GM12878 (cell line): Measurements from ENCODE around the gene HMGB4. TPM values are rescaled to one million over a fixed set of nuclear protein-coding genes. Genes with fewer than 3 reads are reported as not detected.

Experiments
- ATAC-seq: fragments of 200-7000 bp; cut with Tn5 transposase; 3 replicates; pipeline ENCODE4 v1.9.1; 2020; ENCODE audit warnings: mild to moderate bottlenecking, moderate library complexity
- BruUV-seq: library from RNA; stranded (reverse); fragments of 400-500 nt; replicated peaks from 2 replicates; lab custom pipeline; 2021; lab: Mats Ljungman, UMichigan
- CTCF ChIA-PET: fragments of 300-600 bp; sonication (Branson Sonifier 250); formaldehyde crosslinking; extraction: SDS; loops from one replicate; lab custom pipeline; 2021; ENCODE audit warnings: inconsistent platforms; lab: Yijun Ruan, JAX
- POLR2A ChIA-PET: fragments of 350-600 bp; formaldehyde crosslinking; extraction: SDS; loops from one replicate; lab custom pipeline; 2021; ENCODE audit warnings: inconsistent platforms; lab: Charles Lee
- RAD21 ChIA-PET: fragments of 300-600 bp; sonication (Branson Sonifier 250); formaldehyde crosslinking; loops from one replicate; lab custom pipeline; 2023; ENCODE audit warnings: antibody characterized with exemption; ENCODE audit not compliant: unreplicated experiment; lab: Charles Lee
- SMC1A ChIA-PET: fragments of 300-600 bp; sonication (Branson Sonifier 250); formaldehyde crosslinking; loops from one replicate; lab custom pipeline; 2023; ENCODE audit not compliant: unreplicated experiment, uncharacterized antibody; lab: Charles Lee
- DNase-seq: peaks from one replicate; pipeline ENCODE4 v3.0.0-alpha.2; 2011; ENCODE audit warnings: low read depth, low spot score
- FAIRE-seq: peaks from 3 replicates; lab custom pipeline; 2011; peaks lifted over from hg19 to GRCh38; lab: Jason Lieb, UNC
- H2AFZ ChIP-seq: 2 replicates; pipeline ENCODE4 v1.6.0; 2011; ENCODE audit warnings: low read depth, low read length, control low read depth; ENCODE audit not compliant: control insufficient read depth
- H3K27ac ChIP-seq: 2 replicates; pipeline ENCODE4 v1.5.1; 2011; ENCODE audit warnings: control low read depth; ENCODE audit not compliant: control insufficient read depth, insufficient read depth
- H3K27me3 ChIP-seq, 2 experiments: replicated peaks in 1 of 2; 2 replicates each; pipeline versions ENCODE4 v1.6.0 to v1.6.1; 2011; ENCODE audit warnings: low read length in 1 of 2; ENCODE audit not compliant: control insufficient read depth in 2 of 2, insufficient read depth in 2 of 2
- H3K36me3 ChIP-seq, 2 experiments: 2 replicates each; pipeline ENCODE4 v1.5.1; 2011; ENCODE audit warnings: low read length in 1 of 2; ENCODE audit not compliant: control insufficient read depth in 2 of 2, insufficient read depth in 2 of 2
- H3K4me1 ChIP-seq: 2 replicates; pipeline ENCODE4 v1.6.1; 2011; ENCODE audit warnings: mild to moderate bottlenecking, low read length, moderate library complexity, mixed read lengths; ENCODE audit not compliant: control insufficient read depth, insufficient read depth
- H3K4me2 ChIP-seq: 2 replicates; pipeline ENCODE4 v1.6.0; 2011; ENCODE audit warnings: control low read depth; ENCODE audit not compliant: control insufficient read depth, insufficient read depth
- H3K4me3 ChIP-seq: fragments of 200-600 bp; sonication (generic); 2 replicates; pipeline ENCODE4 v1.5.1; 2016
- H3K79me2 ChIP-seq: 2 replicates; pipeline ENCODE4 v1.6.0; 2011; ENCODE audit warnings: low read length; ENCODE audit not compliant: control insufficient read depth, insufficient read depth
- H3K9ac ChIP-seq: 2 replicates; pipeline ENCODE4 v1.8.0; 2011; ENCODE audit warnings: low read length, control low read depth, mixed read lengths; ENCODE audit not compliant: control insufficient read depth, insufficient read depth
- H3K9me3 ChIP-seq: replicated peaks from 3 replicates; pipeline ENCODE4 v1.5.1; 2011; ENCODE audit warnings: mild to moderate bottlenecking, low read length; ENCODE audit not compliant: control insufficient read depth, insufficient read depth
- H4K20me1 ChIP-seq: 2 replicates; pipeline ENCODE4 v1.6.0; 2011; ENCODE audit not compliant: control insufficient read depth, insufficient read depth
- BMI1 ChIP-seq: fragments of 450-650 bp; IDR thresholded peaks from 2 replicates; pipeline ENCODE4 v1.6.1; 2016; ENCODE audit warnings: mild to moderate bottlenecking, moderate library complexity, borderline replicate concordance
- CHD2 ChIP-seq: IDR thresholded peaks from 2 replicates; pipeline ENCODE4 v1.6.1; 2011; ENCODE audit warnings: low read depth, low read length, improper control_type of control experiment, borderline replicate concordance
- CHD4 ChIP-seq: fragments of 200-600 bp; sonication (generic); IDR thresholded peaks from 2 replicates; pipeline ENCODE4 v1.6.1; 2016; ENCODE audit warnings: mild to moderate bottlenecking
- CREB1 ChIP-seq: IDR thresholded peaks from 2 replicates; pipeline ENCODE4 v1.6.1; 2012; ENCODE audit warnings: low read depth, mild to moderate bottlenecking, inconsistent platforms
- DPF2 ChIP-seq: fragments of 450-650 bp; IDR thresholded peaks from 2 replicates; pipeline ENCODE4 v1.6.1; 2017; ENCODE audit warnings: mild to moderate bottlenecking
- FOXM1 ChIP-seq: IDR thresholded peaks from 2 replicates; pipeline ENCODE4 v1.6.1; 2012; ENCODE audit warnings: low read depth, mild to moderate bottlenecking, inconsistent platforms, low read length, moderate library complexity
- HDAC6 ChIP-seq: fragments of 200-600 bp; sonication (generic); IDR thresholded peaks from one replicate; pipeline ENCODE4 v1.8.0; 2017; ENCODE audit warnings: antibody characterized with exemption; ENCODE audit not compliant: unreplicated experiment
- IRF5 ChIP-seq: fragments of 450-650 bp; IDR thresholded peaks from 2 replicates; pipeline ENCODE4 v1.6.1; 2017; ENCODE audit warnings: borderline replicate concordance
- MYB ChIP-seq: fragments of 150-350 bp; IDR thresholded peaks from 2 replicates; pipeline ENCODE4 v1.6.1; 2014; ENCODE audit warnings: mild to moderate bottlenecking, low read depth, low read length, borderline replicate concordance
- RB1 ChIP-seq: fragments of 450-650 bp; formaldehyde crosslinking; IDR thresholded peaks from 2 replicates; pipeline ENCODE4 v1.6.1; 2017; ENCODE audit warnings: mild to moderate bottlenecking, borderline replicate concordance
- RBBP5 ChIP-seq: fragments of 200-600 bp; sonication (generic); conservative IDR thresholded peaks from 2 replicates; pipeline ENCODE4 v1.6.1; 2016
- RCOR1 ChIP-seq: conservative IDR thresholded peaks from 2 replicates; pipeline ENCODE4 v1.6.1; 2012; ENCODE audit warnings: low read depth, low read length, improper control_type of control experiment
- SMAD5 ChIP-seq: IDR thresholded peaks from 2 replicates; pipeline ENCODE4 v1.6.1; 2016; ENCODE audit warnings: antibody characterized with exemption, low read depth
- SP1 ChIP-seq: IDR thresholded peaks from one replicate; pipeline ENCODE4 v1.6.1; 2011; ENCODE audit warnings: low read depth, low read length
- SREBF2 ChIP-seq: IDR thresholded peaks from 2 replicates; pipeline ENCODE4 v1.6.1; 2012; ENCODE audit warnings: mild to moderate bottlenecking, low read length
- YY1 ChIP-seq: IDR thresholded peaks from 2 replicates; pipeline ENCODE4 v1.6.1; 2011; ENCODE audit warnings: low read depth, mild to moderate bottlenecking, low read length
- ZBTB11 ChIP-seq: fragments of 450-650 bp; formaldehyde crosslinking; IDR thresholded peaks from 2 replicates; pipeline ENCODE4 v1.5.0; 2022; ENCODE audit warnings: mild to moderate bottlenecking, missing genetic modification characterization
- ZNF384 ChIP-seq: IDR thresholded peaks from 2 replicates; pipeline ENCODE4 v1.6.1; 2012; ENCODE audit warnings: low read depth, mild to moderate bottlenecking, low read length, improper control_type of control experiment, borderline replicate concordance
- WGBS: methylation state at CpG from one replicate; pipeline ENCODE4 v1.1.6; 2016; ENCODE audit warnings: low lambda C conversion rate; ENCODE audit not compliant: insufficient replicate concordance, insufficient coverage; ENCODE audit errors: missing lambda C conversion rate; 5-methylcytosine and 5-hydroxymethylcytosine counted together
- in situ Hi-C: fragments of 300-500 bp; cut with MboI; formaldehyde crosslinking; loops from 9 replicates; pipeline ENCODE4 v1.14.3; 2018; ENCODE audit warnings: mixed read lengths
- intact Hi-C: fragments of 100-400 bp; cut with micrococcal nuclease; formaldehyde crosslinking; loops from one replicate; pipeline ENCODE4 v1.14.2; 2022; ENCODE audit not compliant: unreplicated experiment
- polyA plus RNA-seq, 11 experiments: library from polyadenylated mRNA; depleted of rRNA in 4 of 11; unstranded in 6 of 11; stranded (reverse) in 5 of 11; fragments of >200 nt; fragmentation: Nextera tagmentation in 4 of 11; fragmentation: Illumina TruSeq in 1 of 11; extraction: Ambion mirVana in 4 of 11; extraction: Trizol in 1 of 11; gene quantifications; 1 replicate in 1 of 11; 2 replicates in 10 of 11; pipeline versions ENCODE4 v1.2.1 to v1.2.3, GENCODE V29; 2011 to 2016; ENCODE audit warnings: inconsistent platforms in 2 of 11, missing spikeins in 2 of 11, low read depth in 1 of 11
- total RNA-seq, 4 experiments: library from RNA; depleted of rRNA in 3 of 4; stranded (reverse); fragments of >200 nt in 3 of 4; fragmentation: Illumina TruSeq in 1 of 4; extraction: Trizol in 1 of 4; gene quantifications; 2 replicates each; pipeline versions ENCODE4 v1.2.1 to v1.2.3, GENCODE V29; 2013 to 2021
- TF ChIP-seq, protein P1 (sequence below): fragments of 450-650 bp; IDR thresholded peaks from 2 replicates; pipeline ENCODE4 v1.6.1; 2017; ENCODE audit warnings: mild to moderate bottlenecking

HMGB4 gene
- total and polyA plus RNA-seq, 10 of the 15 experiments (the other 5 are each of a cell fraction or from before 2014, with no cell fraction given): not detected

GRCh38 chr1:33822396-33822795, 41.5 kb upstream of the HMGB4 start (continued):
- TF ChIP-seq SREBF2 (no peak), SP1 (no peak), RBBP5 (no peak), ZNF384 (no peak), RCOR1 (no peak)

GRCh38 chr1:33823401-33823800, 40.5 kb upstream of the HMGB4 start:
- DNase-seq: no peak
- H3K27me3 ChIP-seq: no peaks in the 10 kb centered on the region; a peak in 2 of 4 replicates
- ATAC-seq: no peak

More at GRCh38 chr1:33823401-33823800, 40.5 kb upstream of the HMGB4 start:
- ChIA-PET POLR2A (interaction anchor here (0.7 kb wide), 1 partner anchor 360 kb away, joined by 3 read pairs; no protein-coding TSS in a partner anchor), RAD21 (no interaction called here), CTCF (no interaction called here), SMC1A (no interaction called here)
- intact Hi-C loops: no loop called here
- Histone ChIP-seq H2AFZ (no peak overlapping the region), H3K4me1 (no peaks in the 10 kb centered on the region), H3K9me3 (no peaks in the 10 kb centered on the region), H3K4me2 (no peak overlapping the region), H3K27ac (no peak overlapping the region), H3K79me2 (no peaks in the 10 kb centered on the region), H4K20me1 (no peaks in the 10 kb centered on the region), H3K36me3 (no peaks in the 10 kb centered on the region), H3K9ac (no peak overlapping the region), H3K4me3 (no peak overlapping the region)
- BruUV-seq: no TSS peak
- in situ Hi-C loops: no loop called here
- WGBS: 0% methylated on average over 2 of the region's 2 CpGs
- TF ChIP-seq CREB1 (no peak), CHD2 (no peak), YY1 (no peak), HDAC6 (no peak), IRF5 (no peak), SMAD5 (no peak), ZBTB11 (CRISPR knock-in tag) (no peak), BMI1 (no peak), RB1 (no peak), CHD4 (no peak), MYB (no peak), FOXM1 (no peak), DPF2 (no peak)
- TF ChIP-seq, protein P1, sequence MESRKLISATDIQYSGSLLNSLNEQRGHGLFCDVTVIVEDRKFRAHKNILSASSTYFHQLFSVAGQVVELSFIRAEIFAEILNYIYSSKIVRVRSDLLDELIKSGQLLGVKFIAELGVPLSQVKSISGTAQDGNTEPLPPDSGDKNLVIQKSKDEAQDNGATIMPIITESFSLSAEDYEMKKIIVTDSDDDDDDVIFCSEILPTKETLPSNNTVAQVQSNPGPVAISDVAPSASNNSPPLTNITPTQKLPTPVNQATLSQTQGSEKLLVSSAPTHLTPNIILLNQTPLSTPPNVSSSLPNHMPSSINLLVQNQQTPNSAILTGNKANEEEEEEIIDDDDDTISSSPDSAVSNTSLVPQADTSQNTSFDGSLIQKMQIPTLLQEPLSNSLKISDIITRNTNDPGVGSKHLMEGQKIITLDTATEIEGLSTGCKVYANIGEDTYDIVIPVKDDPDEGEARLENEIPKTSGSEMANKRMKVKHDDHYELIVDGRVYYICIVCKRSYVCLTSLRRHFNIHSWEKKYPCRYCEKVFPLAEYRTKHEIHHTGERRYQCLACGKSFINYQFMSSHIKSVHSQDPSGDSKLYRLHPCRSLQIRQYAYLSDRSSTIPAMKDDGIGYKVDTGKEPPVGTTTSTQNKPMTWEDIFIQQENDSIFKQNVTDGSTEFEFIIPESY: no peak
- FAIRE-seq: no peak
